OCI-LY3 (cell line): ENCODE measurements around the gene ANKRD44.

ENCODE experiments used
- EZH2phosphoT487 ChIP-seq: fragments of 200-600 bp; shearing (Covaris generic); IDR thresholded peaks from 2 replicates; pipeline ENCODE4 v1.6.1; 2018; ENCODE audit warnings: antibody characterized with exemption, mixed run types, low read depth
- TF ChIP-seq, protein P1 (sequence below): fragments of 200-600, 300-600 bp; sonication (generic); IDR thresholded peaks from 2 replicates; pipeline ENCODE4 v1.5.1; 2014; ENCODE audit warnings: antibody characterized with exemption, low read length, low read depth

DNA sequence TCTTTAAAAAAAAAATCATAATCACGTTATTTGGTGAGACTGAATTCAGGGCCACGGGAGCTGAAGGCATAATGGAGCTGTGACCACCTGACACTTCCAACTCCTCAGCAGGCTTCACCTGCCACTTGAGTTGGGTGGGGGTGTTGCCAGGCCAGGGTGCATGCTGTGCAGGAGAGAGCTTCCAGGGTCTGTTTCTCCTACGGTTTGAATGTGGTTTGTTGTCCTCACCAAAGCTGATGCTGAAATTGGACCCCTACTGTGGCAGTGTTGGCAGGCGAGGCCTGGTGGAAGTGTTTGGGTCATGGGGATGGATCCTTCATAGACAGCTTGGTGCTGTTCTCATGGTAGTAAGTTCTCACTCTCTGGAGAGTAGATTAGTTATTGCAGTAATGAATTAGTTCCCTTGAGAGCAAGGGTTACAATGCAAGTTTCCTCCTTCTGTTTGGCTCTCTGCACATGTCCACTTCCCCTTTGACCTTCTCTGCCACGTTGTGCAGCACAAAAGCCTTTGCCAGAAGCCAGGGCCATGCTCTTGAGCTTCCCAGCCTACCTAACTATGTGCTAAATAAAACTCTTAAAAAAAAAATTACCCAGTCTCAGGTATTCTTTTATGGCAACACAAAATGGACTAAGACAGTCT, 38.3 kb upstream of the ANKRD44 start:
- TF ChIP-seq, protein P1, sequence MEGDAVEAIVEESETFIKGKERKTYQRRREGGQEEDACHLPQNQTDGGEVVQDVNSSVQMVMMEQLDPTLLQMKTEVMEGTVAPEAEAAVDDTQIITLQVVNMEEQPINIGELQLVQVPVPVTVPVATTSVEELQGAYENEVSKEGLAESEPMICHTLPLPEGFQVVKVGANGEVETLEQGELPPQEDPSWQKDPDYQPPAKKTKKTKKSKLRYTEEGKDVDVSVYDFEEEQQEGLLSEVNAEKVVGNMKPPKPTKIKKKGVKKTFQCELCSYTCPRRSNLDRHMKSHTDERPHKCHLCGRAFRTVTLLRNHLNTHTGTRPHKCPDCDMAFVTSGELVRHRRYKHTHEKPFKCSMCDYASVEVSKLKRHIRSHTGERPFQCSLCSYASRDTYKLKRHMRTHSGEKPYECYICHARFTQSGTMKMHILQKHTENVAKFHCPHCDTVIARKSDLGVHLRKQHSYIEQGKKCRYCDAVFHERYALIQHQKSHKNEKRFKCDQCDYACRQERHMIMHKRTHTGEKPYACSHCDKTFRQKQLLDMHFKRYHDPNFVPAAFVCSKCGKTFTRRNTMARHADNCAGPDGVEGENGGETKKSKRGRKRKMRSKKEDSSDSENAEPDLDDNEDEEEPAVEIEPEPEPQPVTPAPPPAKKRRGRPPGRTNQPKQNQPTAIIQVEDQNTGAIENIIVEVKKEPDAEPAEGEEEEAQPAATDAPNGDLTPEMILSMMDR = no peak
- no peak for TF ChIP-seq EZH2phosphoT487
